GM13976 (cell line): ENCODE measurements around the gene INPPL1.
"Not testable (repeated sequence)": the region's sequence is repeated elsewhere in the genome, so short reads cannot be mapped to it uniquely, and the experiment has no call there.

Source experiments
- DNase-seq: peaks from one replicate; pipeline ENCODE4 v3.0.0; 2012; ENCODE audit warnings: low spot score
- in situ Hi-C: fragments of 300-500 bp; cut with MboI; formaldehyde crosslinking; loops from one replicate; pipeline ENCODE4 v1.12.0; 2022; ENCODE audit warnings: low sequenced_read_pairs, mixed read lengths, inconsistent platforms; ENCODE audit not compliant: unreplicated experiment
- TF ChIP-seq, protein P1 (sequence below): IDR thresholded peaks from 2 replicates; pipeline ENCODE4 v1.5.1; 2012; ENCODE audit warnings: borderline replicate concordance, mild to moderate bottlenecking; ENCODE audit not compliant: insufficient read depth; ENCODE audit errors: extremely low read depth, missing control alignments, control extremely low read depth

INPPL1 gene

DNA sequence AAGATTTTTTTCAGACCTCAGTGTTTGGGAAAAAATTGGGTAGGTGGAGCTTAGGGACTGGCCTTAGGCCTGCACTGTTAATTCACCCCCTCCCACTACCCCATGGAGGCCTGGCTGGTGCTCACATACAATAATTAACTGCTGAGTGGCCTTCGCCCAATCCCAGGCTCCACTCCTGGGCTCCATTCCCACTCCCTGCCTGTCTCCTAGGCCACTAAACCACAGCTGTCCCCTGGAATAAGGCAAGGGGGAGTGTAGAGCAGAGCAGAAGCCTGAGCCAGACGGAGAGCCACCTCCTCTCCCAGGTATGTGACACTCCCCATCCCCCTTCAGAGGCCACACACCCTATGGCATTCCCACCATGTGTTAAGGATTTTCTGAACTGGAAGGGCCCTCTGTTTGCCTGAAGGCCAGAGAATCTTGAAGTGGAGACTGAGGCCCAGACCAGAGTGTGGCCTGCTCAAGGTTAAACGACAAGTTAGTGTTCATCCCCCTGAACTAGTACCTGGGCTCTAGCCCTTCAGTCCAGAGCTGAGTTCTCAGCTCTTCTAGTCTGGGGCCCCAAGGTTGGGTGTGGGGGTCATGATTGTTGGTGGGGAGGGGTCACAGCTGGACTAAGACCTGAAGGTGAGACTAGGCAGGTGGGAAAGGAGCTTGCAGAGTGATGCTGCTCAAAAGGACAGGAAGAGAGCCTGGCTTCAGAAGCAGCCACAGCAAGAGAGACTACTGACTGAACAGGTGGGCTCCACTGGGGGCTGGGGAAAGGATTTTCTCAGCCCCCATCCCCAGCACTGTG is 34.9 kb upstream of the INPPL1 start:
- no peak for DNase-seq
- TF ChIP-seq, protein P1, sequence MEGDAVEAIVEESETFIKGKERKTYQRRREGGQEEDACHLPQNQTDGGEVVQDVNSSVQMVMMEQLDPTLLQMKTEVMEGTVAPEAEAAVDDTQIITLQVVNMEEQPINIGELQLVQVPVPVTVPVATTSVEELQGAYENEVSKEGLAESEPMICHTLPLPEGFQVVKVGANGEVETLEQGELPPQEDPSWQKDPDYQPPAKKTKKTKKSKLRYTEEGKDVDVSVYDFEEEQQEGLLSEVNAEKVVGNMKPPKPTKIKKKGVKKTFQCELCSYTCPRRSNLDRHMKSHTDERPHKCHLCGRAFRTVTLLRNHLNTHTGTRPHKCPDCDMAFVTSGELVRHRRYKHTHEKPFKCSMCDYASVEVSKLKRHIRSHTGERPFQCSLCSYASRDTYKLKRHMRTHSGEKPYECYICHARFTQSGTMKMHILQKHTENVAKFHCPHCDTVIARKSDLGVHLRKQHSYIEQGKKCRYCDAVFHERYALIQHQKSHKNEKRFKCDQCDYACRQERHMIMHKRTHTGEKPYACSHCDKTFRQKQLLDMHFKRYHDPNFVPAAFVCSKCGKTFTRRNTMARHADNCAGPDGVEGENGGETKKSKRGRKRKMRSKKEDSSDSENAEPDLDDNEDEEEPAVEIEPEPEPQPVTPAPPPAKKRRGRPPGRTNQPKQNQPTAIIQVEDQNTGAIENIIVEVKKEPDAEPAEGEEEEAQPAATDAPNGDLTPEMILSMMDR, result no peak
- in situ Hi-C loops, result no loop called here

DNA sequence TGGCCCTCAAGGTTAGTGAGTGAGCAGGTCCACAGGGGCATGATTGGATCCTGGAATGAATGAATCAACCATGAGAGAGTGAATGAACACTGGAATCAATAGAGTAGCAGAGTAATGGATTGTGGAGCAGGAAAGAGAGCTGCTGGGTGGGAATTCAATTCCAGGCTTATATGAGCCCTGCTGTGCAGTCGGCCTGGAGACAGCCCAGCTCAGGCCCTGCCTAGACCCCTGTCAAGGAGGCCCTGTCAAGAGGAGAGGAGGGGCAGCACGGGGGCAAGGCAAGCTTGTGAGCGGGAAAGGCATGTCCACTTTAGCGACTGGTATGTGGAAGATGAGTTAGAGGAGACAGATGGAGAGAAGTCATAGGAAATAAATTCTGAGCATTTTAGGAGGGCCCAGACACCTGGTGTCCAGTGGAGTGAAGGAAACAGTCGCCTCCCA is 33.9 kb upstream of the INPPL1 start:
- no peak for DNase-seq
- in situ Hi-C loops, result no loop called here
- TF ChIP-seq, protein P1, result no peak

DNA sequence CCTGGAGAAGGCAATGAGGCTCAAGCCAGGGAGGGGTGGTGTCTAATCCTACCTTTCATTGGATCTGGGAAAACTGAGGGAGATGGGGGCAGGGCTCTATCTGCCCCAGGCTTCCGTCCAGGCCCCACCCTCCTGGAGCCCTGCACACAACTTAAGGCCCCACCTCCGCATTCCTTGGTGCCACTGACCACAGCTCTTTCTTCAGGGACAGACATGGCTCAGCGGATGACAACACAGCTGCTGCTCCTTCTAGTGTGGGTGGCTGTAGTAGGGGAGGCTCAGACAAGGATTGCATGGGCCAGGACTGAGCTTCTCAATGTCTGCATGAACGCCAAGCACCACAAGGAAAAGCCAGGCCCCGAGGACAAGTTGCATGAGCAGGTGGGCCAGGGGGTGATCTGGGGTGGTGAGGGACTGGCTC is 32.6 kb upstream of the INPPL1 start, which contains the start of gene FOLR1:
Gene FOLR1 (plus strand): TSS at position 180 of the 421 bp plus-strand sequence. CDS start 34 bp downstream, at position 214.
- in situ Hi-C loops, result no loop called here
- TF ChIP-seq, protein P1, result no peak
- DNase-seq, result no peak

DNA sequence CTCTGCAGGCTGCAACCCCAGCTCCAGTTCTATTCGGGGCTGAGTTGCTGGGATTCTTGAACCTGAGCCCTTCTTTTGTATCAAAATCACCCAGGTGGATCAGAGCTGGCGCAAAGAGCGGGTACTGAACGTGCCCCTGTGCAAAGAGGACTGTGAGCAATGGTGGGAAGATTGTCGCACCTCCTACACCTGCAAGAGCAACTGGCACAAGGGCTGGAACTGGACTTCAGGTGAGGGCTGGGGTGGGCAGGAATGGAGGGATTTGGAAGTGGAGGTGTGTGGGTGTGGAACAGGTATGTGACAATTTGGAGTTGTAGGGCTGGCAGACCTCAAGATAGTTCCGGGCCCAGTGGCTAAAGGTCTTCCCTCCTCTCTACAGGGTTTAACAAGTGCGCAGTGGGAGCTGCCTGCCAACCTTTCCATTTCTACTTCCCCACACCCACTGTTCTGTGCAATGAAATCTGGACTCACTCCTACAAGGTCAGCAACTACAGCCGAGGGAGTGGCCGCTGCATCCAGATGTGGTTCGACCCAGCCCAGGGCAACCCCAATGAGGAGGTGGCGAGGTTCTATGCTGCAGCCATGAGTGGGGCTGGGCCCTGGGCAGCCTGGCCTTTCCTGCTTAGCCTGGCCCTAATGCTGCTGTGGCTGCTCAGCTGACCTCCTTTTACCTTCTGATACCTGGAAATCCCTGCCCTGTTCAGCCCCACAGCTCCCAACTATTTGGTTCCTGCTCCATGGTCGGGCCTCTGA is 28.9 kb upstream of the INPPL1 start:
- DNase-seq, result no peak
- in situ Hi-C loops, result no loop called here
- TF ChIP-seq, protein P1, result no peak

DNA sequence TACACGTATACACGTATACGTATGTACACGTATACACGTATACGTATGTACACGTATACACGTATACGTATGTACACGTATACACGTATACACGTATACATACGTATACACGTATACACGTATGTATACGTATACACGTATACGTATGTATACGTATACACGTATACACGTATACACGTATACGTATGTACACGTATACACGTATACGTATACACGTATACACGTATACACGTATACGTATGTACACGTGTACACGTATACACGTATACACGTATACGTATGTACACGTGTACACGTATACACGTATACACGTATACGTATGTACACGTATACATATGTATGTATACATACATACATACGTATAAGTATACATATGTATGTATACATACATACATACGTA is 23.1 kb upstream of the INPPL1 start:
- in situ Hi-C loops, result not testable (repeated sequence)

DNA sequence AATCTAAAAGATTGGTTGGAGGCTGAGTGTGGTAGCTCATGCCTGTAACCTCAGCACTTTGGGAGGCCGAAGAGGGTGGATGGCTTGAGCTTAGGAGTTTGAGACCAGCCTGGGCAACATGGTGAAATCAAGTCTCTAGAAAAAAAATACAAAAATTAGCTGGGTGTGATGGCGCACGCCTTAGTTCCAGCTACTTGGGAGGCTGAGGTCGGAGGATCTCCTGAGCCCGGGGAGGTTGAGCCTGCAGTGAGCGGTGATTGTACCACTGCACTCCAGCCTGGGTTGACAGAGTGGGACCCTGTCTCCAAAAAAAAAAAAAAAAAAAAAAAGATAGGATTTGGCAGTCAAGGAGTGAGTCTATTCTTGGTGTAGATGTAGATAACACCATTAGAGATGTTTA is 22.0 kb upstream of the INPPL1 start:
- TF ChIP-seq, protein P1, result no peak
- in situ Hi-C loops, result no loop called here
- no peak for DNase-seq

More for the DNA sequence above, 23.1 kb upstream of the INPPL1 start:
- DNase-seq, result not testable (repeated sequence)

DNA sequence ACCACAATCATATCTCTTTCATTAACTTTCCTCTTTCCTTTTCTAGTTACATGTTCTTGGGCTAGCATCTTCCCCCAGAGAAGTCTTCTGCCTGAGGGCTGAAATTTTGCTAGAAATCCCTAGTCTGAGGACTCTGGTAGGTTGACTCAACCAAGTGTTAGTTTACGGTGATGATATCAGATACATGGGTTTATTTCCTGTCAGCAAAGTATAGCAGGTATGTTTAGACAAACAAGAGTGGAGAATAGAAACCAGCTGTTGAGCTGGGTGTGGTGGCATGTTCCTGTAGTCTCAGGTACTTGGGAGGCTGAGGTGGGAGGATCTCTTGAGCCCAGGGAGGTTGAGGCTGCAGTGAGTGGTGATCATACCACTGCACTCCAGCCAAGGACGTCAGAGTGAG is 21.4 kb upstream of the INPPL1 start:
- no peak for DNase-seq
- in situ Hi-C loops, result no loop called here
- TF ChIP-seq, protein P1, result no peak
